22Rv1 (cell line): ENCODE results near the gene OTOP2.

Experiments used
- CTCF ChIP-seq: fragments of 450-650 bp; IDR thresholded peaks from 2 replicates; pipeline ENCODE4 v1.5.1; 2017; ENCODE audit warnings: mild to moderate bottlenecking
- ZFX ChIP-seq: fragments of 450-650 bp; IDR thresholded peaks from 2 replicates; pipeline ENCODE4 v1.6.1; 2017; ENCODE audit warnings: antibody characterized with exemption, borderline replicate concordance

DNA sequence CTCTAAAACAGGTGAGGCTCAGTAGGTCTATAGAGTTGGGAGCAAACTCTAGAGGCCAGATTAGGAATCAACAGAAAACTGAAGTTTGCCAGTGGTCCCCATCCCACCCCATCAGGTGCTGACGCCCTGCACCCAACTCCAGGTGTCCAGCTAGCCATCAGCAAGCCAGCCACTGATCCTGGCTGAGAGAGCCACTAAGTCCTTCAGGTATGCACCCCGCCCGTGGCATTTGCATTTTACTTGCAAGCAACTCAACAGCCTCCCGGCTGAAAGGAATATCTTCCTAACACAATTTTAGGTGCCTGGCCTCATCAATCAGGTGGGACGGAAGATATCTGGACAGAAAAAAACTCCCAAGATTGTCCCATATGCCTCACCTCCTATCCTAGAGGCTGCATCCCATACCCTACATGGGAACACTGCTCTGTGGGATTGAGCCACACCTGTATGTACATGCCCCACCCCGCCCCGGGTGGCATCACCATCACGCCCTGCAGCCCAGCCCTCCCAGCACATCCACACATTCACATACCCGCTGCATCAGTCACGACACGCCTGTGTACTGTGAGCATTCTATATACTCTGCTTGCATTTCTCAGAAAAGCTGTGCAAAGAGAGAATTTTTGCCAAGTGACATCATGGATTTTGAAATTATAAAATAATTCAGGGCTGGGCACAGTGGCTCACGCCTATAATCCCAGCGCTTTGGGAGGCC is 19.9 kb downstream of the OTOP2 start:
- no peak for TF ChIP-seq CTCF
- no peak for TF ChIP-seq ZFX
